HG03520 (cell line): ENCODE data around the gene SPRR2E.
"Not testable (repeated sequence)": the region's sequence is repeated elsewhere in the genome, so short reads cannot be mapped to it uniquely, and the experiment has no call there.

Experiments
- ATAC-seq: cut with Tn5 transposase; IDR thresholded peaks from one replicate; pipeline ENCODE4 v1.9.1; 2021; ENCODE audit warnings: mild to moderate bottlenecking, moderate library complexity; ENCODE audit not compliant: unreplicated experiment

SPRR2E gene

GRCh38 chr1:153094426-153094825 is at the start of gene SPRR2E:
SPRR2E (minus strand) TSS chr1:153094526; CDS start chr1:153093751, 775 bp downstream.
- no peak for ATAC-seq

GRCh38 chr1:153141377-153141776 is 47.1 kb upstream of the SPRR2E start:
- no peak for ATAC-seq

GRCh38 chr1:153140484-153140883 is 46.2 kb upstream of the SPRR2E start:
- ATAC-seq = no peak

GRCh38 chr1:153133743-153134142 is 39.4 kb upstream of the SPRR2E start:
- no peak for ATAC-seq

- ATAC-seq = no peak
These were observed 38.9 kb upstream of the SPRR2E start for GRCh38 chr1:153133267-153133666.

GRCh38 chr1:153128688-153129087 is 34.4 kb upstream of the SPRR2E start:
- not testable (repeated sequence) for ATAC-seq

- ATAC-seq = no peak
These were observed 33.0 kb upstream of the SPRR2E start for GRCh38 chr1:153127296-153127695.

- no peak for ATAC-seq
These were observed 31.2 kb upstream of the SPRR2E start for GRCh38 chr1:153125536-153125935.

- ATAC-seq = not testable (repeated sequence)
These were observed 29.5 kb upstream of the SPRR2E start for GRCh38 chr1:153123793-153124192.

- ATAC-seq = no peak
These were observed 28.6 kb upstream of the SPRR2E start for GRCh38 chr1:153122831-153123421.

- no peak for ATAC-seq
These were observed 26.6 kb upstream of the SPRR2E start for GRCh38 chr1:153120945-153121344.

GRCh38 chr1:153119491-153119971 is 25.2 kb upstream of the SPRR2E start:
- ATAC-seq = no peak

GRCh38 chr1:153115264-153115663 is 20.9 kb upstream of the SPRR2E start:
- not testable (repeated sequence) for ATAC-seq

- no peak for ATAC-seq
These were observed 19.1 kb upstream of the SPRR2E start, which contains the start of gene SPRR2F for GRCh38 chr1:153113416-153113815. SPRR2F (minus strand) TSS chr1:153113516; CDS start chr1:153112733, 783 bp downstream.

GRCh38 chr1:153112454-153112853 is 18.1 kb upstream of the SPRR2E start:
- not testable (repeated sequence) for ATAC-seq

- no peak for ATAC-seq
These were observed 5.9 kb upstream of the SPRR2E start for GRCh38 chr1:153100245-153100644.

GRCh38 chr1:153099461-153100045 is 5.2 kb upstream of the SPRR2E start:
- no peak for ATAC-seq

- ATAC-seq = no peak
These were observed 1.4 kb upstream of the SPRR2E start for GRCh38 chr1:153095764-153096163.

- ATAC-seq = no peak
These were observed 6.7 kb downstream of the SPRR2E start for GRCh38 chr1:153087652-153088051.

- no peak for ATAC-seq
These were observed 12.6 kb downstream of the SPRR2E start for GRCh38 chr1:153081736-153082135.

GRCh38 chr1:153072806-153073726 is 21.3 kb downstream of the SPRR2E start:
- no peak for ATAC-seq
